Activated CD4-positive, alpha-beta T cell treated with anti-CD3 and anti-CD28 coated beads, Interleukin-2, Interleukin-6, amounts not matched to agents 100 ng/mL and 50 ng/mL, durations not matched to agents 16 hours and 8 hours (primary cell): ENCODE measurements around the gene WDR74.

Experiments
- DNase-seq: peaks from one replicate; pipeline ENCODE4 v3.0.0-alpha.2; 2020

The WDR74 gene

DNA sequence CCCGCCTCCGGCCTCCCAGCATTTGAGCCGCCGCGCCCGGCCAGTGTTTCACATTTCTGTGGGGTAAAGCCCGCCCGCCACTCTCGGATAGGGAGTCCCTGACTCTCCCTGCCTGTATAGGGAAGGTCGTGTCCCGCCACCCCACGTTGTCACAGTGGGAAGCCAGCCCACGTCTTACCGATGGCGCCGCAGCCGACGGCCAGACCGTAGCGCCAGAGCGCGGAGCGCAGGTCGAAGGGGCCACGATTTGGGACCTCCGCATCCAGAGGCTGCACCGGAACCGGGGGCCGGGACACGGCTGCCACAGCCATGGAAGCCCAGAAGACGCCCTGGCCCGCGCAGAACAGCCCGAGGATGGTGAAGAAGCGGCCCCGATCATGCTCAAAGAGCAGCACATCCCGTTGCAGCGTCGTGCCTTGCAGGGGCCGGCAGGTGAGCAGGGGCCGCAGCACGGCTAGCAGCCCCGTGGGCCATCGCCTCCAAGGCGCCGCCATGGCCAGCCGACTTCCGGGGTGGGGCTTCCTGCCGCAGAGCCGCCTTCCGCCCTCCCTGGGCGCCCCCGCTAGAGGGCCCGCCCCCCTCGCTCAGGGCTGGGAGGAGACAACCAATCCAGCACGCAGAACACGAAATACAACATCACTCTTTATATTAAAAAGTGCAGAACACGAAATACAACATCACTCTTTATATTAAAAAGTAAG is 47.7 kb downstream of the WDR74 start, which contains the start of gene TMEM223:
TMEM223 (minus strand) TSS at position 506 of the 701 bp plus-strand sequence; CDS start at position 494, 12 bp downstream.
- DNase-seq = peak; percentile 93

DNA sequence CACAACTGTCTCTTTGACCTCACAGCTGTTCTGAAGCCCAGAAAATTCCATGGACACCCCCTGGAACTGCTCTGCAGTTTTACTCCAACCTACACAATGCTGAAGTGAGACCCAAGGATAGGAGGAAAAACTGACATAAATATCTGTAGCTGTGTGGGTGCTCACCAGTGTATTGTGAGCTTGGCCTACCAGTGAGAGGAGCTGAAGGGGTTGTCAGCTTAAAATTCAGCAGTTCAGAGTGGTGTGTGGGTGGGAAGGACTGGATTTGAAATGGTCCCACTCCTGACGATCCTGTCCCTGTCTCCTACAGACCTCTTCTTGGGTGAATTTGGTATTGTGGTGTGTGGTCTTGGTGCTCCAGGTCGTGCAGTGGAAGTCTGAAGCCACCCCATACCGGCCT is 49.8 kb downstream of the WDR74 start:
- DNase-seq = no peak

DNA sequence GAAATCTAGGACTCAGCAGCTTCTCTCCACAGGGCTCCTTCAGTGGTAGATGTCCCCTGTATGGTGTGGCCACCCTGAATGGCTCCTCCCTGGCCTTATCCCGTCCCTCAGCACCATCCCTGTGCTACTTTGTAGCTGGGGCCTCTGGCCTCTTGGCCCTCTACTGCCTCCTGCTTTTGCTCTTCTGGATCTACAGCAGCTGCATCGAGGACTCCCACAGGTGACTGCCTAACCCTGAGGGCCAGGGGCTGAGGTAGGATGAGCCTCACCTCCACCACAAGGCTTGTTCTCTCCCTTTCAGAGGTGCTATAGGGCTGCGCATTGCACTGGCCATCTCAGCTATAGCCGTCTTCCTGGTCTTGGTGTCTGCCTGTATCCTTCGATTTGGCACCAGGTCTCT is 50.4 kb downstream of the WDR74 start:
- peak; percentile 8 for DNase-seq

DNA sequence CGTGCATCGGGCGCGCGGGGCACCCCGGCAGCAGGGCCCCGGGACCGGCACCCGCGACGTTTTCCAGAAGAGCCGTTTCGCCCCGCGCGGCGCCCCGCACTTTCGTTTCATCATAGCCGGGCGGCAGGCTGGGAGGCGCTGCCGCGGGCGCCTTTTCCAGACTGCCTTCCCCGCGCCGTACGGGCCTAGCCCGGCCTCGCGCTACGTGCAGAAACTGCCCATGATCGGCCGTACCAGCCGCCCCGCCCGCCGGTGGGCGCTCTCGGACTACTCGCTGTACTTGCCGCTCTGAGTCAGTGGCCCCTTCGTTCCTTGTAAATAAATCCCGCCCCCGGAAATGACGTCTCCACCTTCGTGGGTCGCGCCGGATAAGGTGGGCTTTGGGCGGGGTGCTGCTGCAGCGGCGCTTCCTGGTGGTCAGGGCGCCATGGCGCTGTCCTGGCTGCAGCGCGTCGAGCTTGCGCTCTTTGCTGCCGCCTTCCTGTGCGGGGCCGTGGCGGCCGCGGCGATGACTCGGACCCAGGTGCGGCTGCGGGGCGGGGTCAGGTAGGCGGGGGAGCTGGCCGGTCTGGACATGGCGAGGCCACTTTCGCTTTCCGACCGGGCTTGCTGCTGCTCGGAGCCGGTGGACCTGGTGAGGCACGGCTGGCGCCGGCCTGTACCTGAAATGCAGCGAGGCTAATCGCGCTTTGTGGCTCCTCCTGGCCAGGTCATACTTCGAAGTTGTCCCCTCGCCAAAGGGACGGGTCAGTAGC is 52.2 kb downstream of the WDR74 start, which contains the start of gene TMEM179B:
TMEM179B (plus strand) TSS at position 398 of the 755 bp plus-strand sequence; CDS start at position 428, 30 bp downstream.
- DNase-seq = peak; percentile 98

DNA sequence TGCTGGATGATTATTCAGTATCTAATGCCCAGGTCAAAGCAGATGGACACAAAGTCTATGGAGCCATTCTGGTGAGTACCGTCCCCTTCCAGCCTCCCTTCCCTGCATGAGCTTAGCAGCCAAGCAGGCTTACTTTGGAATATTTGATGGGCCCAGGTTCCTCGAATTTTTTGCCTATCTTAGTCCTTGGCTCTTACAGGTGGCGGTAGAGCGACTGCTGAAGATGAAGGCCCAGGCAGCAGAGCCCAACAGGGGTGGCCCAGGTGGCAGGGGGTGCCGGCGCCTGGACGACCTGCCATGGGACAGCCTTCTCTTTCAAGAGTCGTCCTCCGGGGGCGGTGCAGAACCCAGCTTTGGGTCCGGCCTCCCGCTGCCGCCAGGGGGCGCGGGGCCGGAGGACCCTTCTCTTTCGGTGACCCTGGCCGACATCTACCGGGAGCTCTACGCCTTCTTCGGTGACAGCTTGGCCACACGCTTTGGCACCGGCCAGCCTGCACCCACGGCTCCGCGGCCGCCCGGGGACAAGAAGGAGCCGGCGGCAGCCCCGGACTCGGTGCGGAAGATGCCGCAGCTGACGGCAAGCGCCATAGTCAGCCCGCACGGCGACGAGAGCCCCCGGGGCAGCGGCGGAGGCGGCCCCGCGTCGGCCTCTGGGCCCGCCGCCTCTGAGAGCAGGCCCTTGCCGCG is 52.9 kb downstream of the WDR74 start:
- DNase-seq = peak; percentile 92
